G401.6 (cell line): ENCODE results near the gene GPR34.

Source experiments
- FAIRE-seq: peaks from 2 replicates; lab custom pipeline; 2012; peaks lifted over from hg19 to GRCh38; lab: Jason Lieb, UNC

GPR34 gene

GRCh38 chrX:41737065-41737464 lies 48.3 kb downstream of the GPR34 start:
- FAIRE-seq, result no peak

GRCh38 chrX:41739871-41740270 lies 51.1 kb downstream of the GPR34 start:
- FAIRE-seq, result no peak
